Measurements from ENCODE around the gene PELI1. TPM values are rescaled to one million over a fixed set of nuclear protein-coding genes. Genes with fewer than 3 reads are reported as not detected.

The PELI1 gene
- total and polyA plus RNA-seq, 2 of the 8 experiments (the other 6 are each of a cell fraction or from before 2014, with no cell fraction given): 21.8 to 57.1 TPM

GRCh38 chr2:64106481-64106880 lies 37.7 kb downstream of the PELI1 start (continued):
- no peak for TF ChIP-seq BCL11A (IDR thresholded peaks at IDR 0.05; ENCODE audit: low read depth in 2 of 2, low read length in 2 of 2)
